Muscle of leg (tissue), 11 donors: ENCODE data around the gene HBE1. TPM values are rescaled to one million over a fixed set of nuclear protein-coding genes. Genes with fewer than 3 reads are reported as not detected.

ENCODE experiments used
- DNase-seq: peaks from one replicate; pipeline ENCODE4 v3.0.0; 2013
- H3K27ac ChIP-seq: one replicate; pipeline ENCODE4 v1.5.1; 2013; ENCODE audit warnings: mild to moderate bottlenecking, low read length, control low read depth
- H3K27me3 ChIP-seq: one replicate; pipeline ENCODE4 v1.6.1; 2013; ENCODE audit warnings: low read length; ENCODE audit not compliant: control insufficient read depth, insufficient read depth
- H3K36me3 ChIP-seq: one replicate; pipeline ENCODE4 v1.6.1; 2013; ENCODE audit warnings: low read length; ENCODE audit not compliant: control insufficient read depth, insufficient read depth
- H3K4me1 ChIP-seq: one replicate; pipeline ENCODE4 v1.6.1; 2013; ENCODE audit warnings: low read length; ENCODE audit not compliant: control insufficient read depth, insufficient read depth
- H3K4me3 ChIP-seq: one replicate; pipeline ENCODE4 v1.5.1; 2013; ENCODE audit warnings: low read length, control low read depth
- H3K9me3 ChIP-seq: replicated peaks from 2 replicates; pipeline ENCODE4 v1.6.1; 2013; ENCODE audit warnings: low read depth, low read length; ENCODE audit not compliant: control insufficient read depth
- WGBS: methylation state at CpG from one replicate; pipeline ENCODE4 v1.1.5; 2013; ENCODE audit warnings: missing lambda C conversion rate; ENCODE audit not compliant: insufficient coverage; 5-methylcytosine and 5-hydroxymethylcytosine counted together
- polyA plus RNA-seq, 8 donors: library from polyadenylated mRNA; unstranded; fragments of 120-200 nt; gene quantifications; one replicate each; pipeline versions ENCODE4 v1.2.1 to v1.2.3, GENCODE V29; 2013; ENCODE audit warnings: inconsistent platforms in 1 of 8, low replicate concordance in 1 of 8; ENCODE audit not compliant: insufficient read length in 8 of 8, insufficient read depth in 1 of 8
- total RNA-seq: library from RNA; stranded (reverse); fragments of 120-200 nt; gene quantifications from one replicate; pipeline ENCODE4 v1.2.4, GENCODE V29; 2013

HBE1 gene
- total and polyA plus RNA-seq, 9 donors: 6.7 to 64.8 (median 17.1) TPM

GRCh38 chr11:5286901-5287300 lies 17.2 kb upstream of the HBE1 start:
- Histone ChIP-seq H3K4me1 (no peaks in the 10 kb centered on the region), H3K27ac (no peak overlapping the region), H3K27me3 (no peaks in the 10 kb centered on the region), H3K4me3 (no peak overlapping the region), H3K36me3 (no peaks in the 10 kb centered on the region), H3K9me3 (no peaks in the 10 kb centered on the region)
- no peak for DNase-seq
- 60% methylated on average over 1 of the region's 3 CpGs for WGBS

- Histone ChIP-seq H3K9me3 (no peaks in the 10 kb centered on the region), H3K4me1 (no peaks in the 10 kb centered on the region), H3K4me3 (no peak overlapping the region), H3K27me3 (no peaks in the 10 kb centered on the region), H3K27ac (no peak overlapping the region), H3K36me3 (no peaks in the 10 kb centered on the region)
- DNase-seq: no peak
- 20% methylated on average over 1 of the region's 1 CpG for WGBS
These were observed 16.6 kb upstream of the HBE1 start for GRCh38 chr11:5286351-5286750.

- Histone ChIP-seq H3K27me3 (no peaks in the 10 kb centered on the region), H3K9me3 (no peaks in the 10 kb centered on the region), H3K36me3 (no peaks in the 10 kb centered on the region), H3K4me1 (no peaks in the 10 kb centered on the region), H3K27ac (no peak overlapping the region), H3K4me3 (no peak overlapping the region)
- WGBS: no CpG with 5 or more reads among the region's 4 CpGs
- DNase-seq: no peak
These were observed 16.1 kb upstream of the HBE1 start for GRCh38 chr11:5285703-5286340.

- no peak overlapping the region for H3K4me3 ChIP-seq
- H3K27ac ChIP-seq: no peak overlapping the region
- no peaks in the 10 kb centered on the region for H3K36me3 ChIP-seq
- no peak for DNase-seq
- H3K4me1 ChIP-seq: no peaks in the 10 kb centered on the region
- no peaks in the 10 kb centered on the region for H3K27me3 ChIP-seq
- 93% methylated on average over 2 of the region's 2 CpGs for WGBS
- H3K9me3 ChIP-seq: no peaks in the 10 kb centered on the region
These were observed 14.9 kb upstream of the HBE1 start for GRCh38 chr11:5284637-5285036.

DNA sequence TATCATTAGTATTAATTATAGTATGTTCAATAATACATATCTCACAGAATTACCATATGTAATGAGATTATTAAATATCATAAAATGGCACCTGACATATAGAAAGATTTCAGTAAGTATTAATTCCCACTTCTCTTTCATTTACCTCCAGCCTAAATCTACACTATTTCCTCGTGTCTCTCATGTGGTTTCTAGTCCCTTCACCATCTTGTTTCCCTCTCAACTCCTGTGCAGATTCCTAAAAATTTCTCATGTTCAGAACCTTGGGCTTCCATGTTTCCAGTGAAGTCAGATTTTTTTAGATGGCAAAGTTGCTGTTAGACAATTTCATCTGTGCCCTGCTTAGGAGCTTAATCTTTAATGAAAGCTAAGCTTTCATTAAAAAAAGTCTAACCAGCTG lies 14.1 kb upstream of the HBE1 start:
- no peaks in the 10 kb centered on the region for H3K4me1 ChIP-seq
- H3K27me3 ChIP-seq: no peaks in the 10 kb centered on the region
- WGBS: no CpG with 5 or more reads among the region's 1 CpG
- no peak overlapping the region for H3K27ac ChIP-seq
- DNase-seq: no peak
- H3K4me3 ChIP-seq: no peak overlapping the region
- H3K9me3 ChIP-seq: no peaks in the 10 kb centered on the region
- no peaks in the 10 kb centered on the region for H3K36me3 ChIP-seq

DNA sequence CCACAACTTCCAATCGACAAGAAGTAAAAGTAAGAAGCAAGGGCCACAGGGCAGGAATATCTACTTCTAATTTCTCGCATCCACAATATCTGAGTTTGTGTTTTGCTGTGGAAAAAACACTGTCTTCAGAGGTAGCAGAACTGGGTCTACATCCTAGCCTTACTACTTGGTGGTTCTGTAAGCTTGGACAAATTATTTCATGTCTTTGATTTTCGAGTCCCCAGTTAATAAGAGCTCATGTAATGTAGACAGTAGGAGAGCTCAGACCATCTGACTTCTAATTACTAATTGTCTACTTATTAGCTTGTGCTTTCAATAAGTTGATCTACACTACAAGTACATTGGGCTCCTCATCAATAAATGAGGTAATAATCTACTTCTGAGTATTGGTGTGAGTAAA lies 13.3 kb upstream of the HBE1 start:
- no CpG with 5 or more reads among the region's 3 CpGs for WGBS
- Histone ChIP-seq H3K36me3 (no peaks in the 10 kb centered on the region), H3K4me1 (no peaks in the 10 kb centered on the region), H3K4me3 (no peak overlapping the region), H3K27me3 (no peaks in the 10 kb centered on the region), H3K27ac (no peak overlapping the region), H3K9me3 (no peaks in the 10 kb centered on the region)
- DNase-seq: no peak

DNA sequence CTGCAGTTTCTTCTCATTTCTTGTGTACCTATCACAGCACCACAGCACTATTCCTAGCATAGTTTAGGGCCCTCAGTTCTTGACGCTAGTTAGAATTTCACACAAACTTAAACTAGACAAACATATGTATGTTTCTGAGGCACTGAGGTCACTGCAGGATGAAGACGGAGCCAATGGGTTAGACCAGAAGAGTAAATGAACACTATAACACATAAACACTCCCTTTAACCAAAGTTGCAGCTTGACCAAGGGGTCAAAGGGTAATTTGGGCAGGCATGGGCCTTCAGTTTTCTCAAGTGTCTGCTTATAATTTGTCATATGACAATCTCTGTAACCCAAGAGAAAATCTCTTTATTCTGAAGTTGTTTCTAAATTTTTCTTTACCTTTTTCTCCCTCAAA lies 12.9 kb upstream of the HBE1 start:
- no CpG with 5 or more reads among the region's 2 CpGs for WGBS
- H3K27me3 ChIP-seq: no peaks in the 10 kb centered on the region
- no peaks in the 10 kb centered on the region for H3K4me1 ChIP-seq

GRCh38 chr11:5281596-5281995 lies 11.9 kb upstream of the HBE1 start:
- Histone ChIP-seq H3K36me3 (no peaks in the 10 kb centered on the region), H3K27me3 (no peaks in the 10 kb centered on the region), H3K9me3 (no peaks in the 10 kb centered on the region), H3K4me3 (no peak overlapping the region), H3K27ac (no peak overlapping the region), H3K4me1 (no peaks in the 10 kb centered on the region)
- no peak for DNase-seq

More for the DNA sequence above, 12.9 kb upstream of the HBE1 start:
- H3K9me3 ChIP-seq: no peaks in the 10 kb centered on the region
- H3K27ac ChIP-seq: no peak overlapping the region
- no peak for DNase-seq
- H3K36me3 ChIP-seq: no peaks in the 10 kb centered on the region
- no peak overlapping the region for H3K4me3 ChIP-seq

- DNase-seq: peak; percentile 47
- H3K4me1 ChIP-seq: no peaks in the 10 kb centered on the region
- no peaks in the 10 kb centered on the region for H3K27me3 ChIP-seq
- no peaks in the 10 kb centered on the region for H3K36me3 ChIP-seq
- no peak overlapping the region for H3K4me3 ChIP-seq
- no peak overlapping the region for H3K27ac ChIP-seq
- no peaks in the 10 kb centered on the region for H3K9me3 ChIP-seq
- 61% methylated on average over 2 of the region's 3 CpGs for whole genome bisulfite sequencing
These were observed 10.9 kb upstream of the HBE1 start for GRCh38 chr11:5280582-5281102.

DNA sequence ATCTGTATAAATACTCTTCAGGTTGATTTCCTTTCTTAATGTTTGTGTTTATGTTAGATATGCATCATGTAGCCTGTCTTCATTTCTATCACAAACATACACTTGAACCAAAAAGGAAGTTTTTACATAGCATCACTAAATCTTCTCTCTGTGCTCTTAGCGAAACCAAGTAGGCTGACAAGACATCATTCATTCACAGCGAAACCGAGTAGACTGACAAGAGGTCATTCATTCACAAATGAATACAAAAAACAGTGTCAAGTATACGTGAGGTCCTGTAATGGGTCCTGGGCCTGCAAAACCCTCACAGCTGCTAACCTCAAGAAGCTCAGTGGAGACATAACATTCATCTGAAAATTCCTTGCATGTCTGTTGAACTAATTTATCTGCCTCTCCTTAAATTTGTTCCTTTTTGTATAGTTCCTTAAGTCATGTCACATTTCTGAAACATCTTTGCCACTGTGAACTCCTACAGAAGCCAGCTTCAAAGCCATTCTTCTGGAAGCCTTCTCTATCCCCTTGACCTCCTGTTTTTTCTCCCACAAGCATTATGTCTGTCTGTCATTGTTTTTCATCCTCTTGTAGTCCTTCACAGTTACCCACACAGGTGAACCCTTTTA lies 9.8 kb upstream of the HBE1 start:
- no peaks in the 10 kb centered on the region for H3K36me3 ChIP-seq
- no peaks in the 10 kb centered on the region for H3K9me3 ChIP-seq
- no peak overlapping the region for H3K4me3 ChIP-seq
- no peak overlapping the region for H3K27ac ChIP-seq
- no peaks in the 10 kb centered on the region for H3K4me1 ChIP-seq
- 71% methylated on average over 2 of the region's 4 CpGs for WGBS
- DNase-seq: no peak
- H3K27me3 ChIP-seq: no peaks in the 10 kb centered on the region
